OCI-LY1 (cell line): ENCODE data around the gene NAGA.
A peak's percentile ranks its signal among the peaks of the same experiment; 100 is the strongest.
"Not testable (repeated sequence)": the region's sequence is repeated elsewhere in the genome, so short reads cannot be mapped to it uniquely, and the experiment has no call there.

Experiments used
- H2AFZ ChIP-seq: fragments of 200-600 bp; sonication (generic), shearing (Covaris generic); 2 replicates; pipeline ENCODE4 v1.6.0; 2014; ENCODE audit warnings: antibody characterized with exemption, mild to moderate bottlenecking, low read length
- H3F3A ChIP-seq: fragments of 200-600 bp; sonication (generic), shearing (Covaris generic); 2 replicates; pipeline ENCODE4 v1.6.0; 2014; ENCODE audit warnings: mild to moderate bottlenecking, antibody characterized with exemption, low read length, moderate library complexity; ENCODE audit not compliant: insufficient read depth
- H3K27ac ChIP-seq: fragments of 200-600 bp; sonication (generic); 2 replicates; pipeline ENCODE4 v1.5.1; 2014; ENCODE audit warnings: low read length, mixed run types, mild to moderate bottlenecking, low read depth; ENCODE audit not compliant: poor library complexity, severe bottlenecking
- H3K27me3 ChIP-seq: fragments of 200-600 bp; sonication (generic); 2 replicates; pipeline ENCODE4 v1.6.0; 2014; ENCODE audit warnings: antibody characterized with exemption, mild to moderate bottlenecking, low read length, moderate library complexity; ENCODE audit not compliant: insufficient read depth
- H3K36me3 ChIP-seq: fragments of 200-600 bp; sonication (generic); 2 replicates; pipeline ENCODE4 v1.6.1; 2014; ENCODE audit warnings: mild to moderate bottlenecking, antibody characterized with exemption, low read length, moderate library complexity, mixed read lengths; ENCODE audit not compliant: insufficient read depth
- H3K4me1 ChIP-seq: fragments of 200-600 bp; sonication (generic); 2 replicates; pipeline ENCODE4 v1.5.1; 2014; ENCODE audit warnings: mild to moderate bottlenecking, low read length, moderate library complexity; ENCODE audit not compliant: insufficient read depth, severe bottlenecking
- H3K4me2 ChIP-seq: fragments of 200-600 bp; sonication (generic), shearing (Covaris generic); 2 replicates; pipeline ENCODE4 v1.6.1; 2014; ENCODE audit warnings: low read length
- H3K4me3 ChIP-seq: fragments of 200-600 bp; sonication (generic); 2 replicates; pipeline ENCODE4 v1.5.1; 2014; ENCODE audit warnings: low read length, low read depth, mild to moderate bottlenecking, mixed read lengths; ENCODE audit not compliant: poor library complexity, severe bottlenecking
- H3K79me2 ChIP-seq: fragments of 200-600 bp; shearing (Covaris generic); 2 replicates; pipeline ENCODE4 v1.6.1; 2016; ENCODE audit warnings: mixed run types, low read length, mixed read lengths; ENCODE audit not compliant: insufficient read depth
- H3K9ac ChIP-seq: fragments of 200-600 bp; sonication (generic), shearing (Covaris generic); 2 replicates; pipeline ENCODE4 v1.6.1; 2014; ENCODE audit warnings: mild to moderate bottlenecking, low read length, mixed read lengths
- H3K9me2 ChIP-seq: fragments of 200-600 bp; sonication (generic), shearing (Covaris generic); 2 replicates; pipeline ENCODE4 v1.6.1; 2014; ENCODE audit warnings: low read depth, mild to moderate bottlenecking, low read length, mixed read lengths
- H3K9me3 ChIP-seq: fragments of 200-600 bp; shearing (Covaris generic); 2 replicates; pipeline ENCODE4 v1.6.1; 2014; ENCODE audit warnings: low read length, mixed read lengths
- H4K20me1 ChIP-seq: fragments of 200-600 bp; sonication (generic), shearing (Covaris generic); 2 replicates; pipeline ENCODE4 v1.6.0; 2016; ENCODE audit warnings: mild to moderate bottlenecking, low read length; ENCODE audit not compliant: insufficient read depth
- EZH2 ChIP-seq: fragments of 200-600 bp; sonication (generic), shearing (Covaris generic); IDR thresholded peaks from 2 replicates; pipeline ENCODE4 v1.8.0; 2017; ENCODE audit warnings: borderline replicate concordance, mixed run types, mild to moderate bottlenecking, antibody characterized with exemption, low read length, moderate library complexity, mixed read lengths
- TF ChIP-seq, protein P1 (sequence below): fragments of 200-600 bp; sonication (generic), shearing (Covaris generic); IDR thresholded peaks from 2 replicates; pipeline ENCODE4 v1.5.1; 2017; ENCODE audit warnings: mild to moderate bottlenecking, antibody characterized with exemption, low read length, moderate library complexity, mixed read lengths

NAGA gene

DNA sequence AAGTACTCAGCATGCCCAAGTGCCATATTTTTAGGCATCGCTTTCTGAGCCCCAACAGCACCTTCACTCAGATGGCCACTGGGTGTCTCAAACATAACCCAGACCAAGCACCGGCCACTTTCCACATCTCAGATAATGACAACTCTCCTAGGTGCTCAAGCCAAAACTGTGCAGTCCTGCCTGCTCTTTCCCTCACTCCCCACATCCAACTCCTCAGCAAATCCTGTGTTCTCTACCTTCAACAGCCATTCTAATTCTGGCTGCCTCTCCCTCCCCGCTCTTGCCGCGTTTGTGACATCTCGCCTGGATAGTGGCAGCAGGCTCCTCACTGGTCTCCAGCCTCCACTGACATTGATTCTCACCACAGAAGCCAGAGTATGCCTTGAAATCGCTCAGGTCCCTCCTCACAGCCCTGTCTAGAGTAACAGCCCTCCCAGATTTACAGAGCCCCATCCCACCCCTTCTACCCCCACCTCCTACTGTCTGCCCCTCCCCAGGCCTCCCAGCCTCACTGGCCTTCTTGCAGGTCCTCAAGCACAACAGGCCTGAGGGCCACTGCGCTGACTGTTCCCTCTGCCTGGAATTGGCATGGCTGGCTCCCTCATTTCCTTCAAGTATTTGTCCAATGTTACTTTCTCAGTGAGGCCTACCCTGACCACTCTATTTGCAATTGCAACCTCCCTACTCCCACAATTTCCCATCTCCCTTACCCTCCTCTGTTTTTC is 2.2 kb upstream of the NAGA start:
- TF ChIP-seq, protein P1, sequence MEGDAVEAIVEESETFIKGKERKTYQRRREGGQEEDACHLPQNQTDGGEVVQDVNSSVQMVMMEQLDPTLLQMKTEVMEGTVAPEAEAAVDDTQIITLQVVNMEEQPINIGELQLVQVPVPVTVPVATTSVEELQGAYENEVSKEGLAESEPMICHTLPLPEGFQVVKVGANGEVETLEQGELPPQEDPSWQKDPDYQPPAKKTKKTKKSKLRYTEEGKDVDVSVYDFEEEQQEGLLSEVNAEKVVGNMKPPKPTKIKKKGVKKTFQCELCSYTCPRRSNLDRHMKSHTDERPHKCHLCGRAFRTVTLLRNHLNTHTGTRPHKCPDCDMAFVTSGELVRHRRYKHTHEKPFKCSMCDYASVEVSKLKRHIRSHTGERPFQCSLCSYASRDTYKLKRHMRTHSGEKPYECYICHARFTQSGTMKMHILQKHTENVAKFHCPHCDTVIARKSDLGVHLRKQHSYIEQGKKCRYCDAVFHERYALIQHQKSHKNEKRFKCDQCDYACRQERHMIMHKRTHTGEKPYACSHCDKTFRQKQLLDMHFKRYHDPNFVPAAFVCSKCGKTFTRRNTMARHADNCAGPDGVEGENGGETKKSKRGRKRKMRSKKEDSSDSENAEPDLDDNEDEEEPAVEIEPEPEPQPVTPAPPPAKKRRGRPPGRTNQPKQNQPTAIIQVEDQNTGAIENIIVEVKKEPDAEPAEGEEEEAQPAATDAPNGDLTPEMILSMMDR, result no peak
- no peak for TF ChIP-seq EZH2
- Histone ChIP-seq H3K27ac (no peak overlapping the region), H3K36me3 (no peaks in the 10 kb centered on the region; the same call in 1 of the 2 replicates), H4K20me1 (no peaks in the 10 kb centered on the region), H3K4me1 (peaks cover 18% of the 10 kb centered on the region), H3K9me3 (no peaks in the 10 kb centered on the region), H3K4me2 (no peak overlapping the region), H3F3A (no peaks in the 10 kb centered on the region), H3K9me2 (no peaks in the 10 kb centered on the region), H3K9ac (no peak overlapping the region), H3K79me2 (no peaks in the 10 kb centered on the region), H3K27me3 (no peaks in the 10 kb centered on the region), H2AFZ (no peak overlapping the region), H3K4me3 (no peak overlapping the region)

DNA sequence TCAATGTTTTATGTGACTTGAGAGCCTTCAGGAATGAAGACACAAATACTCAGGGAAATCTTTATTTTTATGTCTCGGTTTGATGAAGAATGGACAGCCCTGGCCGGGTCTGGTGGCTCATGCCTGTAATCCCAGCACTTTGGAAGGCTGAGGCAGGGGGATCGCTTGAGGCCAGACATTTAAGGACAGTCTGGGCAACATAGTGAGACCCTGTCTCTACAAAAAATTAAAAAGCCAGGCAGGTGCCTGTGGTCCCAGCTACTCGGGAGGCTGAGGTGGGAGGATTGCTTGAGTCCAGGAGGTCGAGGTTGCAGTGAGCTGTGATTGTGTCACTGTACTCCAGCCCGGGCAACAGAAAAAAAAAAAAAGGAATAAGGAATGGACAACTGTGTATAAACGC is 896 bp upstream of the NAGA start:
- peak overlapping the region; percentile 87 for H3K4me2 ChIP-seq

DNA sequence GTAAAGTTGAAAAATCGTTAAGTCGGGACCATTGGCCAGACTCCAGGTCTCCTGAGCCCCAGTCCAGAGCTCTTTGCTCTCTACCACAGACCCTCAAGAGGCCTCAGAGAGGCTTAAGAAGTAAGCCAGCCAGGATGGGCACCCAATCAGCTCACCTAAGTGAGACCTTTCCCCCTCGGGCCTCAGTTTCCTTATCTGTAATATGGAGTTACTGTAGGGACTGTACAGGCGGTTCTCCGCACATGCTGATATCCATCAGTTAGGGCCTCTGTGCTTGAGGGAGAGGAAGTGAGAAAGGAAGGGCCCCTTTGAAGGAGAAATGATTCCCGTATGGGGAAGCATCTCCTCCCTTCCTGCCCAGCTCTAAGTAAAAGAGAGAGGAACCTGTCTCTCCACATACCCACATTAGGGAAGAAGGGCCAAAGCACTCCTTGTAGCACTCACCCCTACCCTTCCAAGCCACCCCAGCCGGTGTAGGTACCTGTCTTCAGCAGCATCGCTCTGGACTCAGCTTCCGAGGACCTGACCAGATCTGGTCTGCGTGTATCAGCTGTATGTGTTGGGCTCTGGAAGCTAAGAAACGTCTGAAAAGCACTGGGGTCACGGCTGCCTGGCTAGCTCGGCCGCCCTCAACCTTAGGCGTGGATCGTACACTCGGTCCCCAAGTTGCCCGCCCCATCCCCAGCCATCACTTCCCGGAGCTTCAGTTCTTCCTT is 653 bp downstream of the NAGA start:
- peak overlapping the region; percentile 1 for H3K27ac ChIP-seq
- H2AFZ ChIP-seq, result no peak overlapping the region
- no peaks in the 10 kb centered on the region for H3K27me3 ChIP-seq

More for the DNA sequence above, 896 bp upstream of the NAGA start:
- not testable (repeated sequence) for H3K27ac ChIP-seq, H3F3A ChIP-seq, H3K9me3 ChIP-seq, H3K79me2 ChIP-seq, H2AFZ ChIP-seq, H4K20me1 ChIP-seq, H3K9me2 ChIP-seq, H3K27me3 ChIP-seq, H3K36me3 ChIP-seq
- Histone ChIP-seq H3K9ac (peak overlapping the region; percentile 70; the same call in 1 of the 2 replicates), H3K4me3 (peak overlapping the region; percentile 67), H3K4me1 (peaks cover 18% of the 10 kb centered on the region)

More for the DNA sequence above, 653 bp downstream of the NAGA start:
- H3K4me2 ChIP-seq, result peak overlapping the region; percentile 87
- TF ChIP-seq EZH2, result no peak
- TF ChIP-seq, protein P1, result no peak
- peaks cover 18% of the 10 kb centered on the region for H3K4me1 ChIP-seq
- peak overlapping the region; percentile 67 for H3K4me3 ChIP-seq
- H3K36me3 ChIP-seq, result peaks cover 14% of the 10 kb centered on the region
- H3K9me3 ChIP-seq, result no peaks in the 10 kb centered on the region
- H3K79me2 ChIP-seq, result no peaks in the 10 kb centered on the region
- no peaks in the 10 kb centered on the region for H4K20me1 ChIP-seq
- H3K9me2 ChIP-seq, result no peaks in the 10 kb centered on the region
- peak overlapping the region; percentile 70 for H3K9ac ChIP-seq
- no peaks in the 10 kb centered on the region for H3F3A ChIP-seq
